HL-60 (cell line): ENCODE results near the gene SMAD2.

Experiments
- POLR2AphosphoS5 ChIP-seq: IDR thresholded peaks from 2 replicates; pipeline ENCODE4 v1.6.1; 2012; ENCODE audit warnings: low read depth
- TF ChIP-seq, protein P1 (sequence below): IDR thresholded peaks from one replicate; pipeline ENCODE4 v1.5.1; 2011; ENCODE audit warnings: low read length, control low read depth, inconsistent platforms; ENCODE audit not compliant: insufficient read depth

DNA sequence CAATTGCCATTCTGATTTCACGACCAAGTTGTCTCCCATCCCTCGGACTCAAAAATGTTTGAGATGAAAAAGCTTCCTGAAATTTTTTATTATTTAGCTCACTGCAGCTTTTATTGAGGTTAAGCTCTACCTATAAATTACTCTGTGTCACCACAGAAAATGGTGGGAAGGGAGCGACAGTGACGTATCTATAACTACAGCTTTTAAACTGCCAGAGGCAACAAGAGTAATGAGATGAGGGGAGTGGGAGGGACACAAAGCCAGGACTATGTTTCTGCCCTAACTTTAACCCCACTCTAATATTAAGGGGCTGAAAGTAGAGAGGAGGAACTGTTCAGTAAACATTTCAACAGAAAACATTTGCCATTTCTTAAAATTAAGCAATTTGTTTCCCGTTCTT lies 37.4 kb downstream of the SMAD2 start:
- TF ChIP-seq, protein P1, sequence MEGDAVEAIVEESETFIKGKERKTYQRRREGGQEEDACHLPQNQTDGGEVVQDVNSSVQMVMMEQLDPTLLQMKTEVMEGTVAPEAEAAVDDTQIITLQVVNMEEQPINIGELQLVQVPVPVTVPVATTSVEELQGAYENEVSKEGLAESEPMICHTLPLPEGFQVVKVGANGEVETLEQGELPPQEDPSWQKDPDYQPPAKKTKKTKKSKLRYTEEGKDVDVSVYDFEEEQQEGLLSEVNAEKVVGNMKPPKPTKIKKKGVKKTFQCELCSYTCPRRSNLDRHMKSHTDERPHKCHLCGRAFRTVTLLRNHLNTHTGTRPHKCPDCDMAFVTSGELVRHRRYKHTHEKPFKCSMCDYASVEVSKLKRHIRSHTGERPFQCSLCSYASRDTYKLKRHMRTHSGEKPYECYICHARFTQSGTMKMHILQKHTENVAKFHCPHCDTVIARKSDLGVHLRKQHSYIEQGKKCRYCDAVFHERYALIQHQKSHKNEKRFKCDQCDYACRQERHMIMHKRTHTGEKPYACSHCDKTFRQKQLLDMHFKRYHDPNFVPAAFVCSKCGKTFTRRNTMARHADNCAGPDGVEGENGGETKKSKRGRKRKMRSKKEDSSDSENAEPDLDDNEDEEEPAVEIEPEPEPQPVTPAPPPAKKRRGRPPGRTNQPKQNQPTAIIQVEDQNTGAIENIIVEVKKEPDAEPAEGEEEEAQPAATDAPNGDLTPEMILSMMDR = no peak
- TF ChIP-seq POLR2AphosphoS5 = no peak
